ENCODE results near the gene PTPRN2. TPM values are rescaled to one million over a fixed set of nuclear protein-coding genes. Genes with fewer than 3 reads are reported as not detected.

The PTPRN2 gene
- total and polyA plus RNA-seq, 9 of the 15 experiments (the other 6 are each of a cell fraction or from before 2014, with no cell fraction given) = not detected

- peaks cover 35 to 60% of the 10 kb centered on the region in 2 experiments for H3K27me3 ChIP-seq (ENCODE audit: control insufficient read depth in 2 of 2, insufficient read depth in 2 of 2, low read length in 2 of 2)
- FAIRE-seq = no peak
- H3K79me2 ChIP-seq (ENCODE audit: control insufficient read depth, insufficient read depth, low read length) = no peaks in the 10 kb centered on the region
- in situ Hi-C loops (cut with MboI) (no loop called here), intact Hi-C loops (cut with micrococcal nuclease) (no loop called here)
- peaks cover 0 to 22% of the 10 kb centered on the region in 2 experiments; a peak in 2 of 5 replicates for H3K4me1 ChIP-seq (replicated peaks in 1 of 2; ENCODE audit: control insufficient read depth in 2 of 2, insufficient read depth in 2 of 2, low read length in 2 of 2)
- DNase-seq (ENCODE audit: extremely low read depth in 1 of 4, low spot score in 3 of 4) = no peak
- POLR2A ChIA-PET = no interaction called here
- no peak overlapping the region for H3K9ac ChIP-seq (ENCODE audit: insufficient read depth in 1 of 2, low read depth in 2 of 2, low read length in 2 of 2)
- H4K20me1 ChIP-seq (replicated peaks; ENCODE audit: control insufficient read depth, insufficient read depth, low read length) = peaks cover 5% of the 10 kb centered on the region
- no peak overlapping the region for H2AFZ ChIP-seq (ENCODE audit: low read depth, low read length)
- no peak overlapping the region for H3K27ac ChIP-seq (ENCODE audit: extremely low read depth, low read depth, low read length)
- peaks cover 7% of the 10 kb centered on the region for H3K9me3 ChIP-seq (replicated peaks; ENCODE audit: control insufficient read depth, insufficient read depth, low read depth, low read length)
- H3K4me2 ChIP-seq (ENCODE audit: insufficient read depth, low read length) = no peak overlapping the region
- CTCF ChIA-PET (ENCODE audit: low intra/inter-chr PET ratio) = no interaction called here
- ATAC-seq = no peak
- whole genome bisulfite sequencing (ENCODE audit: insufficient coverage, low coverage, missing lambda C conversion rate) = under 1% methylated on average over 12 of the region's 12 CpGs
- H3K4me3 ChIP-seq = no peak overlapping the region
- no TSS peak for BruUV-seq (replicated peaks)
- no peaks in the 10 kb centered on the region for H3K9me1 ChIP-seq (ENCODE audit: control insufficient read depth, insufficient read depth, low read length)
- H3K36me3 ChIP-seq (ENCODE audit: control insufficient read depth, insufficient read depth, low read length) = no peaks in the 10 kb centered on the region
- TF ChIP-seq TAL1 (IDR thresholded peaks at IDR 0.05) (no peak), NCOA6 (IDR thresholded peaks at IDR 0.05) (no peak), ZNF449 (CRISPR knock-in tag; IDR thresholded peaks at IDR 0.05) (no peak), PHB2 (IDR thresholded peaks at IDR 0.05; ENCODE audit: low read depth) (no peak), GTF3C2 (IDR thresholded peaks at IDR 0.05; ENCODE audit: borderline replicate concordance, extremely low read depth, insufficient read length) (no peak), HES1 (IDR thresholded peaks at IDR 0.05; ENCODE audit: low read depth) (no peak), SAFB2 (IDR thresholded peaks at IDR 0.05; ENCODE audit: borderline replicate concordance, low read depth, low read length, severe bottlenecking) (no peak), ZNF79 (CRISPR knock-in tag; IDR thresholded peaks at IDR 0.05; ENCODE audit: low read depth) (no peak), ADNP (tag; IDR thresholded peaks at IDR 0.05) (no peak), ZNF583 (CRISPR knock-in tag; IDR thresholded peaks at IDR 0.05) (no peak), OTX1 (CRISPR knock-in tag; IDR thresholded peaks at IDR 0.05) (no peak), XRCC5 (IDR thresholded peaks at IDR 0.05; ENCODE audit: low read depth, low read length) (no peak), SMARCA4 (IDR thresholded peaks at IDR 0.05) (no peak), AFF1 (IDR thresholded peaks at IDR 0.05; ENCODE audit: low read depth in 1 of 2, partially characterized antibody in 2 of 2) (no peak), ETV1 (tag; conservative IDR thresholded peaks at IDR 0.05; ENCODE audit: low read depth) (no peak), ZNF197 (CRISPR knock-in tag; IDR thresholded peaks at IDR 0.05; ENCODE audit: low read depth) (no peak)
These were observed 2.5 kb upstream of the PTPRN2 start for GRCh38 chr7:158590181-158590530.
